CD4-positive, CD25-positive, alpha-beta regulatory T cell (primary cell): ENCODE measurements around the gene HHAT. TPM values are rescaled to one million over a fixed set of nuclear protein-coding genes. Genes with fewer than 3 reads are reported as not detected.
"Not testable (repeated sequence)": the region's sequence is repeated elsewhere in the genome, so short reads cannot be mapped to it uniquely, and the experiment has no call there.

Source experiments
- ATAC-seq, 2 donors: fragments of 150-1000 bp; cut with Tn5 transposase; one replicate each; pipeline ENCODE4 v1.10.0; 2021; ENCODE audit warnings: low read depth in 2 of 2, moderate number of reproducible peaks in 2 of 2, moderate library complexity in 1 of 2
- DNase-seq, 3 donors: peaks; one replicate each; pipeline versions ENCODE4 v3.0.0 to v3.0.0-alpha.2; 2012 to 2022; ENCODE audit warnings: mixed read lengths in 1 of 3
- H3K27ac ChIP-seq: one replicate; pipeline ENCODE4 v1.7.0; 2013; ENCODE audit warnings: mild to moderate bottlenecking, low read length; ENCODE audit not compliant: insufficient read depth, poor library complexity, severe bottlenecking
- H3K27me3 ChIP-seq: one replicate; pipeline ENCODE4 v1.7.0; 2013; ENCODE audit warnings: low read length; ENCODE audit not compliant: control insufficient read depth, insufficient read depth
- H3K36me3 ChIP-seq: one replicate; pipeline ENCODE4 v1.7.0; 2013; ENCODE audit warnings: mild to moderate bottlenecking, low read length, moderate library complexity; ENCODE audit not compliant: control insufficient read depth, insufficient read depth
- H3K4me1 ChIP-seq: 2 replicates; pipeline ENCODE4 v1.7.0; 2013; ENCODE audit warnings: mild to moderate bottlenecking, low read length; ENCODE audit not compliant: insufficient read depth, control insufficient read depth, poor library complexity, severe bottlenecking
- H3K4me3 ChIP-seq: one replicate; pipeline ENCODE4 v1.7.0; 2013; ENCODE audit warnings: low read depth, mild to moderate bottlenecking, low read length, moderate library complexity
- H3K9me3 ChIP-seq, 2 experiments: 1 replicate in 1 of 2; 2 replicates in 1 of 2; pipeline ENCODE4 v1.7.0; 2013; ENCODE audit warnings: low read length in 2 of 2, mild to moderate bottlenecking in 1 of 2, moderate library complexity in 1 of 2; ENCODE audit not compliant: control insufficient read depth in 2 of 2
- H3K27ac Mint-ChIP-seq, 3 donors: one replicate each; pipeline ENCODE4 v1.8.0; 2020 to 2022; ENCODE audit warnings: mild to moderate bottlenecking in 3 of 3, mixed read lengths in 3 of 3, moderate library complexity in 2 of 3
- H3K27me3 Mint-ChIP-seq: one replicate; pipeline ENCODE4 v1.8.0; 2022; ENCODE audit warnings: mild to moderate bottlenecking, mixed read lengths
- H3K36me3 Mint-ChIP-seq: one replicate; pipeline ENCODE4 v1.8.0; 2020; ENCODE audit warnings: mixed read lengths
- H3K4me1 Mint-ChIP-seq, 4 donors: one replicate each; pipeline ENCODE4 v1.8.0; 2020 to 2022; ENCODE audit warnings: mixed read lengths in 4 of 4, mild to moderate bottlenecking in 1 of 4
- H3K4me3 Mint-ChIP-seq, 4 donors: one replicate each; pipeline ENCODE4 v1.8.0; 2020 to 2022; ENCODE audit warnings: mild to moderate bottlenecking in 4 of 4, mixed read lengths in 4 of 4, moderate library complexity in 3 of 4
- H3K9me3 Mint-ChIP-seq, 7 donors: one replicate each; pipeline ENCODE4 v1.8.0; 2020 to 2022; ENCODE audit warnings: mixed read lengths in 7 of 7, mild to moderate bottlenecking in 3 of 7, moderate library complexity in 2 of 7
- polyA plus RNA-seq, 4 donors: library from polyadenylated mRNA; unstranded; fragments of 300-500 nt; fragmentation: Illumina TruSeq; gene quantifications; one replicate each; pipeline ENCODE4 v1.2.3, GENCODE V29; 2021
- total RNA-seq: library from RNA; stranded (reverse); gene quantifications from one replicate; pipeline ENCODE4 v1.2.3, GENCODE V29; 2022

Gene HHAT
- total and polyA plus RNA-seq, 5 donors from 2014 or later, result 1.4 to 6.0 (median 2.0) TPM

GRCh38 chr1:210657806-210658205, 329.1 kb downstream of the HHAT start:
- Mint-ChIP-seq H3K27ac (no peak overlapping the region), H3K36me3 (no peaks in the 10 kb centered on the region), H3K4me3 (no peak overlapping the region), H3K4me1 (peaks cover 0 to under 1% (median 0%) of the 10 kb centered on the region in 4 donors), H3K9me3 (peaks cover 0 to 3% (median 0%) of the 10 kb centered on the region in 7 donors), H3K27me3 (peaks cover 4% of the 10 kb centered on the region)
- H3K27me3 ChIP-seq, result no peaks in the 10 kb centered on the region
- DNase-seq (no peak), ATAC-seq (no peak)
- H3K27ac ChIP-seq, result no peak overlapping the region
- peaks cover 0 to 3% of the 10 kb centered on the region in 2 experiments for H3K9me3 ChIP-seq
- H3K36me3 ChIP-seq, result no peaks in the 10 kb centered on the region
- H3K4me3 ChIP-seq, result no peak overlapping the region
- no peaks in the 10 kb centered on the region for H3K4me1 ChIP-seq

GRCh38 chr1:210661520-210661919, 332.8 kb downstream of the HHAT start:
- H3K27ac Mint-ChIP-seq, H3K27me3 ChIP-seq, H3K9me3 ChIP-seq, DNase-seq, H3K9me3 Mint-ChIP-seq, H3K4me1 ChIP-seq, H3K27ac ChIP-seq, H3K4me3 ChIP-seq, H3K36me3 ChIP-seq, ATAC-seq, H3K27me3 Mint-ChIP-seq, H3K4me3 Mint-ChIP-seq, H3K36me3 Mint-ChIP-seq, H3K4me1 Mint-ChIP-seq: not testable (repeated sequence)

- Mint-ChIP-seq H3K36me3 (no peaks in the 10 kb centered on the region), H3K27ac (no peak overlapping the region), H3K4me3 (no peak overlapping the region), H3K9me3 (peaks cover 0 to 1% (median 0%) of the 10 kb centered on the region in 7 donors), H3K4me1 (peaks cover 0 to 3% (median 0%) of the 10 kb centered on the region in 4 donors), H3K27me3 (no peaks in the 10 kb centered on the region)
- Histone ChIP-seq H3K4me3 (no peak overlapping the region), H3K4me1 (no peaks in the 10 kb centered on the region), H3K27me3 (no peaks in the 10 kb centered on the region), H3K36me3 (no peaks in the 10 kb centered on the region), H3K27ac (no peak overlapping the region), H3K9me3 (no peaks in the 10 kb centered on the region)
- no peak for ATAC-seq
- DNase-seq, result no peak
These were observed 333.8 kb downstream of the HHAT start for GRCh38 chr1:210662291-210663050.

DNA sequence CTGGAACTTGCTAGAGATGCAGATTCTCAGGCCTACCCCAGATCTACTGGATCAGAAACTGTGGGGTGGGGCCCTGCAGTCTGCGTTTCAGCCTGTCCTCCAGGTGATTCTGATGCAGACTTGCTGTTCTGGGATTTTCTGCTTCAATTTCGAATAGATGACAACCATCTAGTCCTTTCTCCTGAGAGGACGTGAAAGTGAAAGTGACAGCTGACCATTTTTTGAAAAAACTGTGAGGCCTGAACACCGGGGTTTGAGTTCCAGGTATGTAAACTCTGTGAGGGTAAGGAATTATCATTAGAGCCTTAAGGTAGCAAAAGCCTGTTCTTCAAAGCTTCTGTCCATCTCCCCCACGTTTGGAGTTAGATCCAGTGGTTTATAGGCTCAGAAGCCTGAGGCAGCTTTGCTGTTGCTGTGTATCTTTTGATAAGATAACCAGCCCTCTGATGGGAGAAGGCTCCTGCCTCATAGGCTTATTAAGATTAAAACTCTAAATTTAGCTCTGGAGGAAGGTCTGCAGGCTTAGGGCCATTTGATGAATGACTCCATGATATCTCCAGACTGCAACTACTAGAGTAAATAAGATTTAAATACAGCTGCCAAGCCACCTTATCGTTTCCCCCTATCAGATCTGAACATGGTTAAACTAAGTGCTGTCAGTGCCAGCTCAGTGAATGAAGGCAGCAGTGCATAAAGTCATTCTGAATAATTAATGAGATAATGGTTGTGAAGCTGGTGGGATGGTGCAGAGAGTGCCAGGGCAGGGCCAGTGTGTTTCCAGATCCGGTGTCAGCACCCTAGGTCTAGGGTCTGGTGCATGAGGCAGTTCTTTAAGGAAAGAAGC, 335.2 kb downstream of the HHAT start:
- Histone ChIP-seq H3K4me3 (no peak overlapping the region), H3K27me3 (no peaks in the 10 kb centered on the region), H3K36me3 (no peaks in the 10 kb centered on the region), H3K4me1 (no peaks in the 10 kb centered on the region), H3K9me3 (no peaks in the 10 kb centered on the region), H3K27ac (no peak overlapping the region)
- Mint-ChIP-seq H3K27me3 (no peaks in the 10 kb centered on the region), H3K4me1 (peaks cover 0 to 3% (median 0%) of the 10 kb centered on the region in 4 donors), H3K9me3 (peaks cover 0 to 1% (median 0%) of the 10 kb centered on the region in 7 donors), H3K4me3 (no peak overlapping the region), H3K36me3 (no peaks in the 10 kb centered on the region), H3K27ac (peak overlapping the region in 1 of 3 donors; percentile 18)
- no peak for ATAC-seq
- DNase-seq, result no peak

- H3K36me3 Mint-ChIP-seq, result no peaks in the 10 kb centered on the region
- ATAC-seq, result no peak
These were observed 341.2 kb downstream of the HHAT start for GRCh38 chr1:210669951-210670350.

GRCh38 chr1:210674151-210674550, 345.4 kb downstream of the HHAT start:
- no peak overlapping the region for H3K4me3 Mint-ChIP-seq
- no peak overlapping the region for H3K27ac ChIP-seq
- no peaks in the 10 kb centered on the region for H3K27me3 ChIP-seq
- H3K4me1 ChIP-seq, result no peaks in the 10 kb centered on the region
- H3K27ac Mint-ChIP-seq, result no peak overlapping the region
- H3K9me3 Mint-ChIP-seq, result peaks cover 0 to 1% (median 0%) of the 10 kb centered on the region in 7 donors
- H3K36me3 Mint-ChIP-seq, result no peaks in the 10 kb centered on the region
- peaks cover 6% of the 10 kb centered on the region for H3K27me3 Mint-ChIP-seq
- H3K4me3 ChIP-seq, result no peak overlapping the region
- no peaks in the 10 kb centered on the region for H3K9me3 ChIP-seq
- H3K36me3 ChIP-seq, result no peaks in the 10 kb centered on the region
- DNase-seq (no peak), ATAC-seq (no peak)
- no peaks in the 10 kb centered on the region for H3K4me1 Mint-ChIP-seq

More at GRCh38 chr1:210669951-210670350, 341.2 kb downstream of the HHAT start:
- Histone ChIP-seq H3K27ac (no peak overlapping the region), H3K27me3 (no peaks in the 10 kb centered on the region), H3K9me3 (no peaks in the 10 kb centered on the region), H3K4me3 (no peak overlapping the region), H3K36me3 (no peaks in the 10 kb centered on the region), H3K4me1 (no peaks in the 10 kb centered on the region)
- Mint-ChIP-seq H3K27me3 (peaks cover 6% of the 10 kb centered on the region), H3K9me3 (peaks cover 0 to 1% (median 0%) of the 10 kb centered on the region in 7 donors), H3K27ac (no peak overlapping the region), H3K4me1 (no peaks in the 10 kb centered on the region), H3K4me3 (no peak overlapping the region)
- no peak for DNase-seq

DNA sequence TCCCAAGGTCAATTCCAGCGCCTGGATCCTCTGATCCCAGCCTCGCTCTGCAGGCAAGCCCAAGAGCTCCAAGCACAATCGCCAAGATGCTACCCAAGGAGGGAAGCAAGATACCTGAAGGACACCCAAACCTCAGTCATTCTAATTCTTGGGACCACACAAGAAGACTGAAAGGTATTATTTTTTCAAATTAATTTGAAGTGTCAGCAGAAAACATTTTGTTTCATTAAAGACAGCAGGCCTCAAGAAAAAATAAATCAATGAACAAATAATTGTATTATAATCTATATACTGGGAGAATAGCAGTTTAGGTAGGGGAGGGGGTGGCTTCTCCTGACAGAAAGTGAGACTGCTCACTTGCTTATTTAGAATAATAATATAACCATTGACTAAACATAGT, 347.8 kb downstream of the HHAT start:
- H3K4me1 Mint-ChIP-seq, result no peaks in the 10 kb centered on the region
- ATAC-seq (no peak), DNase-seq (no peak)
- Histone ChIP-seq H3K36me3 (no peaks in the 10 kb centered on the region), H3K27ac (no peak overlapping the region), H3K4me3 (no peak overlapping the region), H3K4me1 (no peaks in the 10 kb centered on the region), H3K9me3 (no peaks in the 10 kb centered on the region), H3K27me3 (no peaks in the 10 kb centered on the region)
- H3K4me3 Mint-ChIP-seq, result no peak overlapping the region
- H3K36me3 Mint-ChIP-seq, result no peaks in the 10 kb centered on the region
- peaks cover 6% of the 10 kb centered on the region for H3K27me3 Mint-ChIP-seq
- no peak overlapping the region for H3K27ac Mint-ChIP-seq
- peaks cover 0 to 1% (median 0%) of the 10 kb centered on the region in 7 donors for H3K9me3 Mint-ChIP-seq
